OCI-M2 (cell line): ENCODE measurements around the gene ACOXL.

ENCODE experiments used
- DNase-seq: peaks from one replicate; lab custom pipeline; 2025; ENCODE audit not compliant: unreplicated experiment; lab: John Stamatoyannopoulos, UW

Gene ACOXL

GRCh38 chr2:110906613-110907298 lies 174.4 kb downstream of the ACOXL start:
- DNase-seq = no peak

DNA sequence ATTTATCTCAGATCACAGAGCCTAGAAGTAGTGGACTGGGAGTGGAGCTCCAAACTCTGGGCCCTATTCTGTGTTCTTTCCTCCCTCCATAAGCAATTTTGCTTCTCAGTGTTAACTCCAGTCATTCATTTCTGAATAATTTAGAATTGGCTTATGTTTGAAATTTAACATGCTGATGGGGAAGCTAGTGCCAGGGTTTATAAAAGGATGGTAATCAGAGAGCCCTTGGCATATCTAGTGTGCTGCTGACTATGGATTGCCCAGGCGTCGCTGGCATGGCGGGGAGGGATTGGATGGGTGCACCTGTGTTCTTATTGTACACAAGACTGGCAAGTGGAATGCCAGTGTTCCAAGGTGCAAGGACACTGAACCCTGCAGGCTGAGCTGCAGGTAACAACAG lies 177.1 kb downstream of the ACOXL start:
- DNase-seq = no peak

- DNase-seq = no peak
These were observed 178.1 kb downstream of the ACOXL start for GRCh38 chr2:110910423-110910822.

GRCh38 chr2:110919738-110920137 lies 187.4 kb downstream of the ACOXL start:
- DNase-seq = no peak

GRCh38 chr2:110925479-110925878 lies 193.1 kb downstream of the ACOXL start:
- DNase-seq = no peak

- no peak for DNase-seq
These were observed 195.2 kb downstream of the ACOXL start for GRCh38 chr2:110927526-110927925.

DNA sequence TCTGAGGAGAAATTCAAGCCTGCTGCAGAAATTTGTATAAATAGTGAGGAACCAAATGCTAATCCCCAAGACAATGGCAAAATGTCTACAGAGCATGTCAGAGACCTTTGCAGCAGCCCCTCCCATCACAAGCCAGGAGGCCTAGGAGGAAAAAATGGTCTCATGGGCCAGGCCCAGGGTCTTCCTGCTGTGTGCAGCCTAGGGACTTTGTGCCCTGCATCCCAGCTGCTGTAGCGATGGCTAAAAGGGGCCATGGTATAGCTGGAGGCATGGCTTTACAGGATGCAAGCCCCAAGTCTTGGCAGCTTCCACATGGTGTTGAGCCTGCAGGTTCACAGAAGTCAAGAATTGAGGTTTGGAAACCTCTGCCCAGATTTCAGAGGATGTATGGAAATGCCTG lies 197.2 kb downstream of the ACOXL start:
- DNase-seq = no peak

DNA sequence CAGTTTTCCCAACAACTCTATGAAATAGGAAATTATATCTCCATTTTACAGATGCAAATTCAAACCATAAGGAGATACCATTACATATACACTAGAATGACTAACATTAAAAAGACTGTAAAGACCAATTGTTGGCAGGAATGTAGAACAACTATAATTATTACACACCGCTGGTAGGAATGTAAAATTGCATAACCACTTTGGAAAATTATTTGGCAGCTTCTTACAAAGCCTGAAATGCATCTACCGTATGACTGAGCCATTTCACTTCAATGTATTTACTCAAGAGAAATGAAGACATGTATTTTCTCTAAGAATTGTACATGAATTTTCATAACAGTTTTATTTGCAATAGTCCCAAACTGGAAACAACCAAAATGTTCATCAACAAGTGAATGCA lies 199.3 kb downstream of the ACOXL start:
- no peak for DNase-seq

DNA sequence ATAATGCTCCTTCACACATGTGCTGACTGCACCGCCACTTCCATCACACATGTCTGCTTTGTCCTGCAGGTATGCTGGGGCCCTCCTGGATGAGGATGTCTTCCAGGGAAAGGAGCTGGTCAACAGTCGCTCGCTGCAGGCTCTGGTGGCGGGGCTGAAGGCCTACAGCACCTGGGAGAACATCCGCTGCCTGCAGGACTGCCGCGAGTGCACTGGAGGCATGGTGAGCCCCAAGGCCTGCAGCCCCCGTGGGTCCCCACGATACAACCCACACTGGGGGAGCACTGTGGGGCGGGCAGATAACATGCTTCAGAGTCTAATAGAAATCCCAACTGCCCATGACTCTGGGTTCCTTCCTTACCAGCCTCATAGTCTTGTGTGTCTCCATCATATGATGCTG lies 201.0 kb downstream of the ACOXL start:
- DNase-seq = no peak

- no peak for DNase-seq
These were observed 202.6 kb downstream of the ACOXL start for GRCh38 chr2:110934948-110935347.

- DNase-seq = no peak
These were observed 208.1 kb downstream of the ACOXL start for GRCh38 chr2:110940376-110940910.

GRCh38 chr2:110941226-110941625 lies 208.9 kb downstream of the ACOXL start:
- DNase-seq = no peak

- DNase-seq = no peak
These were observed 210.8 kb downstream of the ACOXL start for GRCh38 chr2:110943070-110943634.

- DNase-seq = no peak
These were observed 214.5 kb downstream of the ACOXL start for GRCh38 chr2:110946902-110947301.

DNA sequence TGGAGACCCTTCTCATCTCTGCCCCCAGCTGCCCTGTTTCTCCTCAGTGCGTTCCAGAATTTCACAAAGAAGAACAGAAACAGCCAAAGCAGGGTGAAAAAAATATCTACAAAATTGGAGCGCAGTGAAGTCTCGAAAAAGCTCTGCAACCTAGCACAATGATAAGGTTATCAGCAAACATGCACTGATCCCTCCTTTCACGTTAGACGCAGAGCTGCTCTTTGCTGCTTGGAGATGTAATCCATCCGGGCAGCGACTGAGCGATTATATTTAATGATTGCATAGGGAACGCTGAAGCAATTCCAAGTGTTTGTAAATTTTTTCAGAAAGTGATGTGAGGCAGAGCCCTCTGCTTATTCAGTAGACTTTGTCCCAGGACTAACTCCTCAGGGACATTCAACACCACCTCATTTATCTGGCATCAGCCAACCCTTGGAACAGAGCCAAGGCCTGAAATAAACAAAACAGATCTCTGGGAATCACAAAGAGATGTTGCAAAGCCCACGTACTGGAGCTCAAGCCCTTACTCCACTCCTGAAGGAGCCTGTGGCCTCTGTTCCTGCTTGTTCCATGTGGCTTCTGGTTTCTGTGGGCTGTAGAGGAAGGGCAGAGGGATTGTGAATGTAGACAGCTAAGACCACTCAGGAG lies 215.8 kb downstream of the ACOXL start:
- DNase-seq = no peak

GRCh38 chr2:110950281-110950680 lies 217.9 kb downstream of the ACOXL start:
- no peak for DNase-seq

DNA sequence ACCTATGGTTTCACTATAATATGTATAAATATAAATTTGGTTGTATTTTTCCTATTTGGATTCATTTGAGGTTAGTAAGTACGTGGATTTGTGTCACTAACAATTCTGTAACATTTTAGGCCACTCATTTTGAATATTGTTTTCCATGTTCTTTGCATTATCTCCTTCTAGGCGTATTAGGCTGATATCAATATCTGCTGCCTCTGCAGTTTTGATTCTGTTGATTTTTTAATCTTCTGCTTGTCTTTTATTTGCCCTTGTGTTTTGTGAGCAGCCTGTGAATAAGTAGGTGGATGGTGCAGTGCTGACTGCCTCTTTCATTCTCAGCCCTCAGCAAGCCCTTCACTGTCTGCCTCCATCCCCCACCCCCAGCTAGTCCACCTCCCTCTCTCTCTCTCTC lies 222.7 kb downstream of the ACOXL start:
- no peak for DNase-seq

- DNase-seq = no peak
These were observed 223.2 kb downstream of the ACOXL start for GRCh38 chr2:110955556-110955955.

- no peak for DNase-seq
These were observed 224.9 kb downstream of the ACOXL start for GRCh38 chr2:110957293-110957692.

GRCh38 chr2:110958346-110959119 lies 226.2 kb downstream of the ACOXL start:
- no peak for DNase-seq

DNA sequence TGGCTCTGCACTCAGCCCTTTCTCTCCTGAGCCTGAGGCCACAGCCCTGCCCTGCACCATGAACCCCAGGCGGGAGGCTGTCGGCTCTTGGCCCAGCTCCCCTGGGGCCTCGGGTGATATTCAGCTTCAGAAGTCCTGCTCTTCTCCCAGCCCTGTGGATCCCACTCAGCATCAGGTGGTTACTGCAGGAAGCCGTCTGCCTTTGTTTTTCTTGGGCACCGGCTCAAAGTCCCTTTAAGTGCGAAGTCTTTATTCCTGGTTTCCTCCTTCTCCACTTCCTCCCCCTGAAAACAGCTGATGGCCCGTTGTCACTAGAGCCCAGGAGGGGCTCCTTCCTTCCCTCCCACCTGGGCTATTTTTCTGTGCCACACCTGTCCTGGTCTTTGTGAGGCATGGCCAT lies 226.8 kb downstream of the ACOXL start:
- no peak for DNase-seq

DNA sequence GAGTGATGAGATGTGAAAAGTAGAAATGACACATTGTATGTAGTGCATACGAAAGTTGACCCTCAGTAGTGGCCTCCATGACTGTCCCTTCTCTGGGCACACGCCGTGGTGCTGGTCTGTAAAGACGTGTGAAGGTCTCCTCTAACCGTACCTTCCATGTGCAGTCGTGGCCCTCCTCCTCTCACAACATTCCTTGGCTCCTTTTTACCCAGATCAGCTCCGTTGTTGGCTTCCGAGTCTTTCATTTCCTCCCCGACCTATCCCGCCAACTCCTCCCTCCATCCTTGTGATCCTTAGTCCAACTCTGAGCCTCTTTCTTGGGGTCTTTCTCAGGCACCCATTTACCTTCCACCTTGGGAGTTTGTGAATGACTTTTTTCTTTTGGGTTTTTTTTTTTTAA lies 227.9 kb downstream of the ACOXL start:
- DNase-seq = no peak
